K562 (cell line): Measurements from ENCODE around the gene FUNDC1. TPM values are rescaled to one million over a fixed set of nuclear protein-coding genes. Genes with fewer than 3 reads are reported as not detected.

Experiments
- FOXP1 ChIP-seq: sonication (generic); formaldehyde crosslinking; IDR thresholded peaks from 2 replicates; pipeline ENCODE4 v1.8.0; 2022; ENCODE audit warnings: mild to moderate bottlenecking, missing genetic modification reagents
- NCOA4 ChIP-seq: fragments of 450-650 bp; IDR thresholded peaks from 2 replicates; pipeline ENCODE4 v1.6.1; 2018; ENCODE audit warnings: mild to moderate bottlenecking; ENCODE audit not compliant: partially characterized antibody
- POLR2AphosphoS2 ChIP-seq: IDR thresholded peaks from 2 replicates; pipeline ENCODE4 v1.6.1; 2012; ENCODE audit warnings: low read length, improper control_type of control experiment
- SIN3B ChIP-seq: fragments of 450-650 bp; IDR thresholded peaks from 2 replicates; pipeline ENCODE4 v1.6.1; 2017; ENCODE audit warnings: low read depth, mild to moderate bottlenecking, moderate library complexity
- TSC22D4 ChIP-seq: fragments of 450-650 bp; IDR thresholded peaks from 2 replicates; pipeline ENCODE4 v1.6.1; 2016; ENCODE audit warnings: missing genetic modification characterization, missing biosample characterization, control low read depth
- ZC3H4 ChIP-seq: sonication (generic); formaldehyde crosslinking; IDR thresholded peaks from 2 replicates; pipeline ENCODE4 v1.9.0; 2021; ENCODE audit warnings: missing genetic modification reagents, borderline replicate concordance
- ZFP1 ChIP-seq: fragments of 450-650 bp; formaldehyde crosslinking; IDR thresholded peaks from 2 replicates; pipeline ENCODE4 v1.4.0; 2020; ENCODE audit warnings: mild to moderate bottlenecking, mixed read lengths
- polyA plus RNA-seq, 8 experiments: library from polyadenylated mRNA; depleted of rRNA in 4 of 8; stranded (reverse) in 5 of 8; unstranded in 3 of 8; fragments of >200 nt; fragmentation: Nextera tagmentation in 2 of 8; fragmentation: Illumina TruSeq in 1 of 8; extraction: Ambion mirVana in 2 of 8; extraction: Trizol in 1 of 8; gene quantifications; 2 replicates each; pipeline versions ENCODE4 v1.2.1 to v1.2.3, GENCODE V29; 2011 to 2014; ENCODE audit warnings: inconsistent platforms in 1 of 8, missing spikeins in 1 of 8
- total RNA-seq, 7 experiments: library from RNA; depleted of rRNA in 6 of 7; stranded (reverse); fragments of >200 nt in 6 of 7; fragmentation: Illumina TruSeq in 2 of 7; extraction: Trizol in 2 of 7; gene quantifications; 2 replicates each; pipeline versions ENCODE4 v1.2.1 to v1.2.3, GENCODE V29; 2011 to 2021; ENCODE audit warnings: low replicate concordance in 1 of 7
- TF ChIP-seq, protein P1 (sequence below): fragments of 200-800 bp; sonication (Bioruptor generic); IDR thresholded peaks from 2 replicates; pipeline ENCODE4 v1.6.1; 2016; ENCODE audit warnings: missing genetic modification characterization, missing compliant biosample characterization

Gene FUNDC1
- total and polyA plus RNA-seq, 9 of the 15 experiments (the other 6 are each of a cell fraction or from before 2014, with no cell fraction given), result 15.6 to 59.1 (median 29.3) TPM

DNA sequence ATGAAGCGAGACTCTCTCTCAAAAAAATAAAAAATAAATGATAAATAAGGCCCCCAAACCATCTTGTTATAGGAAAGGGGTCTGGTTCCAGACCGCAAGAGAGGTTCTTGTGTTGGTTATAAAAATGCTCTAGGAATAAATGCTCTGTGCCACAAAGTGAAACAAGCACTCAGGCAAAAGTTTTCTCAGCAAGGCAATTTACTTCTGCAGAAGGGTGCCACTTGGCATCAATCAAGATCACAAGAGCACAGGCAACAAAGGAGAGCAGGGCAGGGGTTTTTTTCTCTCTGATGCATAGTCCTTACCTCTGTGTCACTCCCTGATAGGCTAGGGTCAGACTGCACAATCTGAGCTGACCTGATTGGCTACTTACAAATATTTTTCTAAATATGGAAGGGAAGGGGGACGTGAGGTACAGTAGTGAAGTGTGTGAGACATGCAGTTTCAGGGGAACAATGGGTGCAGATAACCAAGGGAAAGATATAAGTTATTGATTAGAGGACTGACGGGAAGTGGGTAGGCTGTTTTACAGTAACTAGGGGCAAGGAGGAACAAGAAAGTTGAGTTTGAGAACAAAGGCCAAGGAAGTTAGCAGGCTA, 29.8 kb upstream of the FUNDC1 start (continued):
- no peak for TF ChIP-seq ZC3H4
- no peak for TF ChIP-seq SIN3B
- TF ChIP-seq POLR2AphosphoS2, result no peak
- no peak for TF ChIP-seq NCOA4
- no peak for TF ChIP-seq ZFP1 (CRISPR knock-in tag)
- no peak for TF ChIP-seq FOXP1 (CRISPR knock-in tag)
- TF ChIP-seq, protein P1, sequence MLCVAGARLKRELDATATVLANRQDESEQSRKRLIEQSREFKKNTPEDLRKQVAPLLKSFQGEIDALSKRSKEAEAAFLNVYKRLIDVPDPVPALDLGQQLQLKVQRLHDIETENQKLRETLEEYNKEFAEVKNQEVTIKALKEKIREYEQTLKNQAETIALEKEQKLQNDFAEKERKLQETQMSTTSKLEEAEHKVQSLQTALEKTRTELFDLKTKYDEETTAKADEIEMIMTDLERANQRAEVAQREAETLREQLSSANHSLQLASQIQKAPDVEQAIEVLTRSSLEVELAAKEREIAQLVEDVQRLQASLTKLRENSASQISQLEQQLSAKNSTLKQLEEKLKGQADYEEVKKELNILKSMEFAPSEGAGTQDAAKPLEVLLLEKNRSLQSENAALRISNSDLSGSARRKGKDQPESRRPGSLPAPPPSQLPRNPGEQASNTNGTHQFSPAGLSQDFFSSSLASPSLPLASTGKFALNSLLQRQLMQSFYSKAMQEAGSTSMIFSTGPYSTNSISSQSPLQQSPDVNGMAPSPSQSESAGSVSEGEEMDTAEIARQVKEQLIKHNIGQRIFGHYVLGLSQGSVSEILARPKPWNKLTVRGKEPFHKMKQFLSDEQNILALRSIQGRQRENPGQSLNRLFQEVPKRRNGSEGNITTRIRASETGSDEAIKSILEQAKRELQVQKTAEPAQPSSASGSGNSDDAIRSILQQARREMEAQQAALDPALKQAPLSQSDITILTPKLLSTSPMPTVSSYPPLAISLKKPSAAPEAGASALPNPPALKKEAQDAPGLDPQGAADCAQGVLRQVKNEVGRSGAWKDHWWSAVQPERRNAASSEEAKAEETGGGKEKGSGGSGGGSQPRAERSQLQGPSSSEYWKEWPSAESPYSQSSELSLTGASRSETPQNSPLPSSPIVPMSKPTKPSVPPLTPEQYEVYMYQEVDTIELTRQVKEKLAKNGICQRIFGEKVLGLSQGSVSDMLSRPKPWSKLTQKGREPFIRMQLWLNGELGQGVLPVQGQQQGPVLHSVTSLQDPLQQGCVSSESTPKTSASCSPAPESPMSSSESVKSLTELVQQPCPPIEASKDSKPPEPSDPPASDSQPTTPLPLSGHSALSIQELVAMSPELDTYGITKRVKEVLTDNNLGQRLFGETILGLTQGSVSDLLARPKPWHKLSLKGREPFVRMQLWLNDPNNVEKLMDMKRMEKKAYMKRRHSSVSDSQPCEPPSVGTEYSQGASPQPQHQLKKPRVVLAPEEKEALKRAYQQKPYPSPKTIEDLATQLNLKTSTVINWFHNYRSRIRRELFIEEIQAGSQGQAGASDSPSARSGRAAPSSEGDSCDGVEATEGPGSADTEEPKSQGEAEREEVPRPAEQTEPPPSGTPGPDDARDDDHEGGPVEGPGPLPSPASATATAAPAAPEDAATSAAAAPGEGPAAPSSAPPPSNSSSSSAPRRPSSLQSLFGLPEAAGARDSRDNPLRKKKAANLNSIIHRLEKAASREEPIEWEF (CRISPR knock-in tag), result no peak
- no peak for TF ChIP-seq TSC22D4 (tag)
